GM19438 (cell line): Measurements from ENCODE around the gene HACE1.

Experiments
- ATAC-seq: cut with Tn5 transposase; IDR thresholded peaks from one replicate; pipeline ENCODE4 v1.9.1; 2021; ENCODE audit warnings: low read depth; ENCODE audit not compliant: unreplicated experiment

Gene HACE1

GRCh38 chr6:104689551-104690205, 170.0 kb downstream of the HACE1 start:
- ATAC-seq: no peak

GRCh38 chr6:104688283-104688969, 171.3 kb downstream of the HACE1 start:
- no peak for ATAC-seq

- no peak for ATAC-seq
Observed at GRCh38 chr6:104686550-104687175, 173.1 kb downstream of the HACE1 start.

GRCh38 chr6:104685871-104686549, 173.7 kb downstream of the HACE1 start:
- ATAC-seq: no peak

- no peak for ATAC-seq
Observed at GRCh38 chr6:104684911-104685415, 174.8 kb downstream of the HACE1 start.

- ATAC-seq: no peak
Observed at GRCh38 chr6:104683809-104684208, 175.9 kb downstream of the HACE1 start.

- peak; percentile 92 for ATAC-seq
Observed at GRCh38 chr6:104682722-104683643, 176.7 kb downstream of the HACE1 start.

- ATAC-seq: no peak
Observed at GRCh38 chr6:104680539-104680938, 179.2 kb downstream of the HACE1 start.

- no peak for ATAC-seq
Observed at GRCh38 chr6:104679971-104680370, 179.7 kb downstream of the HACE1 start.
